ENCODE results near the gene ACSL1. TPM values are rescaled to one million over a fixed set of nuclear protein-coding genes. Genes with fewer than 3 reads are reported as not detected.

The ACSL1 gene
- total RNA-seq, 1 donor: 57.5 TPM

- H2AFZ ChIP-seq (ENCODE audit: low read length): peak overlapping the region; percentile 76
- H4K20me1 ChIP-seq (ENCODE audit: insufficient read depth, low read length): peaks cover 20% of the 10 kb centered on the region
- peak overlapping the region; percentile 86 for H3K4me2 ChIP-seq (ENCODE audit: insufficient read depth, low read length)
- H3K36me3 ChIP-seq (ENCODE audit: insufficient read depth, low read length): no peaks in the 10 kb centered on the region
- no peaks in the 10 kb centered on the region for H3K27me3 ChIP-seq (ENCODE audit: insufficient read depth, low read length)
- no peak for TF ChIP-seq CTCF (IDR thresholded peaks at IDR 0.05; ENCODE audit: extremely low read depth, low read depth, low read length)
- H3K4me1 ChIP-seq (ENCODE audit: insufficient read depth, low read length): peaks cover 8% of the 10 kb centered on the region
- H3K27ac ChIP-seq (ENCODE audit: low read depth, low read length): no peak overlapping the region
- H3K9me3 ChIP-seq (ENCODE audit: low read depth, low read length): no peaks in the 10 kb centered on the region
- DNase-seq (ENCODE audit: insufficient read length, low spot score, missing footprints): peak; percentile 81
- peak overlapping the region; percentile 82 for H3K4me3 ChIP-seq (ENCODE audit: insufficient read depth, low read length)
- peaks cover 40% of the 10 kb centered on the region for H3K79me2 ChIP-seq (ENCODE audit: insufficient read depth, low read length)
These were observed 1.0 kb downstream of the ACSL1 start for GRCh38 chr4:184824776-184825084.

- peak overlapping the region; percentile 76 for H2AFZ ChIP-seq (ENCODE audit: low read length)
- peaks cover 24% of the 10 kb centered on the region for H4K20me1 ChIP-seq (ENCODE audit: insufficient read depth, low read length)
- H3K4me1 ChIP-seq (ENCODE audit: insufficient read depth, low read length): peaks cover 8% of the 10 kb centered on the region
- H3K36me3 ChIP-seq (ENCODE audit: insufficient read depth, low read length): no peaks in the 10 kb centered on the region
- H3K79me2 ChIP-seq (ENCODE audit: insufficient read depth, low read length): peaks cover 45% of the 10 kb centered on the region
- no peaks in the 10 kb centered on the region for H3K9me3 ChIP-seq (ENCODE audit: low read depth, low read length)
- DNase-seq (ENCODE audit: insufficient read length, low spot score, missing footprints): no peak
- H3K27ac ChIP-seq (ENCODE audit: low read depth, low read length): no peak overlapping the region
- no peak for TF ChIP-seq CTCF (IDR thresholded peaks at IDR 0.05; ENCODE audit: extremely low read depth, low read depth, low read length)
- H3K4me2 ChIP-seq (ENCODE audit: insufficient read depth, low read length): peak overlapping the region; percentile 86
- H3K27me3 ChIP-seq (ENCODE audit: insufficient read depth, low read length): no peaks in the 10 kb centered on the region
- H3K4me3 ChIP-seq (ENCODE audit: insufficient read depth, low read length): peak overlapping the region; percentile 82
These were observed 1.5 kb downstream of the ACSL1 start for GRCh38 chr4:184824081-184824775.

GRCh38 chr4:184823014-184823413 lies 2.8 kb downstream of the ACSL1 start:
- no peak for DNase-seq (ENCODE audit: insufficient read length, low spot score, missing footprints)
- peaks cover 55% of the 10 kb centered on the region for H3K79me2 ChIP-seq (ENCODE audit: insufficient read depth, low read length)
- no peak overlapping the region for H3K4me3 ChIP-seq (ENCODE audit: insufficient read depth, low read length)
- no peaks in the 10 kb centered on the region for H3K36me3 ChIP-seq (ENCODE audit: insufficient read depth, low read length)
- TF ChIP-seq CTCF (IDR thresholded peaks at IDR 0.05; ENCODE audit: extremely low read depth, low read depth, low read length): no peak
- peaks cover 33% of the 10 kb centered on the region for H4K20me1 ChIP-seq (ENCODE audit: insufficient read depth, low read length)
- H2AFZ ChIP-seq (ENCODE audit: low read length): no peak overlapping the region
- peaks cover 8% of the 10 kb centered on the region for H3K4me1 ChIP-seq (ENCODE audit: insufficient read depth, low read length)
- H3K27me3 ChIP-seq (ENCODE audit: insufficient read depth, low read length): no peaks in the 10 kb centered on the region
- H3K27ac ChIP-seq (ENCODE audit: low read depth, low read length): no peak overlapping the region
- no peaks in the 10 kb centered on the region for H3K9me3 ChIP-seq (ENCODE audit: low read depth, low read length)
- no peak overlapping the region for H3K4me2 ChIP-seq (ENCODE audit: insufficient read depth, low read length)

GRCh38 chr4:184822356-184822755 lies 3.4 kb downstream of the ACSL1 start:
- H4K20me1 ChIP-seq (ENCODE audit: insufficient read depth, low read length): peaks cover 38% of the 10 kb centered on the region
- H3K4me2 ChIP-seq (ENCODE audit: insufficient read depth, low read length): no peak overlapping the region

More at GRCh38 chr4:184822356-184822755, 3.4 kb downstream of the ACSL1 start:
- H3K4me1 ChIP-seq (ENCODE audit: insufficient read depth, low read length): peaks cover 8% of the 10 kb centered on the region
- H3K4me3 ChIP-seq (ENCODE audit: insufficient read depth, low read length): no peak overlapping the region
- H3K27ac ChIP-seq (ENCODE audit: low read depth, low read length): no peak overlapping the region
- no peaks in the 10 kb centered on the region for H3K36me3 ChIP-seq (ENCODE audit: insufficient read depth, low read length)
- no peak overlapping the region for H2AFZ ChIP-seq (ENCODE audit: low read length)
- DNase-seq (ENCODE audit: insufficient read length, low spot score, missing footprints): no peak
- H3K27me3 ChIP-seq (ENCODE audit: insufficient read depth, low read length): no peaks in the 10 kb centered on the region
- TF ChIP-seq CTCF (IDR thresholded peaks at IDR 0.05; ENCODE audit: extremely low read depth, low read depth, low read length): no peak
- peaks cover 61% of the 10 kb centered on the region for H3K79me2 ChIP-seq (ENCODE audit: insufficient read depth, low read length)
- no peaks in the 10 kb centered on the region for H3K9me3 ChIP-seq (ENCODE audit: low read depth, low read length)
